NCI-H1092 (cell line): ENCODE data around the gene SH3BGRL3.

Experiments
- DNase-seq: peaks from one replicate; lab custom pipeline; 2025; lab: John Stamatoyannopoulos, UW

Gene SH3BGRL3

GRCh38 chr1:26277719-26278118, 2.2 kb upstream of the SH3BGRL3 start:
- DNase-seq: no peak

DNA sequence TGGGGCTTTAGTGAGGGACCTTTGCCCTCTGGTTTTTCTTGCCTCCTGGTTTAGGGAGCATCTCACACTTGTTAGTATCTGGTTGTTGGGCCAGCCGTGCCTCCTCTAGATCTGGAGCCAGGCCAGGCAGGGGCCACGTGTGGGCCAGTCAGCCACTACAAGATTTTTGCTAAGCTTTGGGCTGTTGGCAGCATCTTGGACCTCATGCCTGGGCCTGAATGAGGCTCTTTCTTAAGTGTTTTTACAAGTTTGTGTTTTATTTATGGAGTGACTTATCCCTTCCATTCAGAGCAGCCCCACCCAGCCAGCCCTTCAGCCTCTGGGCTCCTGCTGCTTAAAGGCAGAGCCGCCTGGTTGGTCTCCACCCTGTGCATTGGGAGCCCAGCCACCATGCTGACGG, 1.6 kb upstream of the SH3BGRL3 start:
- DNase-seq: no peak

- DNase-seq: no peak
Observed at GRCh38 chr1:26278724-26279455, 996 bp upstream of the SH3BGRL3 start.

GRCh38 chr1:26280333-26281042, 602 bp downstream of the SH3BGRL3 start:
- DNase-seq: no peak

- DNase-seq: no peak
Observed at GRCh38 chr1:26281091-26281958, 1.4 kb downstream of the SH3BGRL3 start.

DNA sequence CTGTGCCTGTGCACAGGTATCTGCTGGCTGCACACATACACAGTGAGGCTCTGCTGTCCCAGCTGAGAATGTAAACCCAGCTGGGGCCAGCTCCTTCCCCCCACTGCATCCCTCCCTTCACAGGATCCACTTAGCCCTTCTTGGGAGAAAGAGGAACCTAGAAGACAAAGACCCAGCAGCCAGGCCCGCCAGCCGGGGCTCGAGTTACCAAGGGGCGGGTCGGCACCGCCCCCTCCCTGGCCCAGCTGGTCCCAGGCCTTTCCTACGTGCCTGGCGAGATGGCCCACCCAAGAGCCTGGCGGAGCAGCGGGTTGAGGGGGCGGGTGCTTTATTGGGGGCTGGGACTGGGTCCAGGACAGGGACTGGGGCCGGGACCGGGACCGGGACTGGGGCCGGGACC, 2.1 kb downstream of the SH3BGRL3 start:
- DNase-seq: no peak

DNA sequence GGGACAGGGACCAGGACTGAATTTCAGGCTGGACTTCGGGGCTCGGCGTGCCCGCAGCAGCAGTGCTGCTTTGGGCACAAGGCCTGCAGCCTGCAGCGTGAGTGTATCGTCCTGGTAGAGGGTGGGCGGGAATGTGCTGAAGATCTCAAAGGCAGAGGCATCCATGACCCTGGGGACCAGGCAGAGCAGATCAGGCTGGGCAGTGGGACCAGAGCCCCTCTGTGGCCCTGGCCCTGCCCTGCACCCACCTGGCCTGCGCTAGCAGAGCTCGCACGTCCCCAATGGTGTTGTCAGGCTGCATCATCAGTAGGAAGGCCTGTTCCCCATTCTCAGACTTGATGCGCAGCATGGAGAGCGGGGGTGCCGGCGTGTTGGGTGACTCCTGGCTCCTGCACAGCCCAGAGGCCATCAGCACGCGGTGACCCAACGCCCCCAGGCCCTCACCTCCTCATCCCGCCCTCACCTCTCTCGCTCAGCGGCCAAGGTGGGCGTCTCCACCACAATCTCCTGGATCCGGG, 2.6 kb downstream of the SH3BGRL3 start:
- no peak for DNase-seq

DNA sequence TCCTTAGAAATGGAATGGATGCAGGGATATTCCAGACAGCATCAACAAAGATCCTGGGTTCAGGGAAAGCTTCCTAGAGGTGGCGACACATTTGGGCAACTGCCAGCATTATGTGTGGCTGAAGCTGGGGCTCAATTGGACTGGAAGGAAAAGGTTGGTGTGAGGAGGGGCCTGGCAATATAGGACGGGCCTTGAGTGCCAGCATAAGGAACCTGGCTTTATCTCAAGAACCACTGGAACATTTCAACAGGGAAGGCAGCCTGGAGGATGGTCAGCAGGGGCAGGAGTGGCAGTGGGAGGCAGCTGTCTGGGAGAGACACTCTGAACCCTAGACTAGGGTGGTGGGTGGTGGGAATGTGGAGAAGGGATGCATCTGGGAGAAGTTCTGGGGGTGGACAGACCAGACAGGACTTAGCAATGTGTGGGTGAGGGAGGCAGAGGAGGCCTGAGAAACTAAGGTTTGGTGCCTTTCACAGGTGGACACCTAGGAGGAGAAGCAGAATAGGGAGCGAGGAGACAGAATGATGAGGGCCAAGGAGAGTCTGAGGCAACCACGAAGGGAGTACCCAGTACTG, 3.5 kb downstream of the SH3BGRL3 start:
- no peak for DNase-seq

DNA sequence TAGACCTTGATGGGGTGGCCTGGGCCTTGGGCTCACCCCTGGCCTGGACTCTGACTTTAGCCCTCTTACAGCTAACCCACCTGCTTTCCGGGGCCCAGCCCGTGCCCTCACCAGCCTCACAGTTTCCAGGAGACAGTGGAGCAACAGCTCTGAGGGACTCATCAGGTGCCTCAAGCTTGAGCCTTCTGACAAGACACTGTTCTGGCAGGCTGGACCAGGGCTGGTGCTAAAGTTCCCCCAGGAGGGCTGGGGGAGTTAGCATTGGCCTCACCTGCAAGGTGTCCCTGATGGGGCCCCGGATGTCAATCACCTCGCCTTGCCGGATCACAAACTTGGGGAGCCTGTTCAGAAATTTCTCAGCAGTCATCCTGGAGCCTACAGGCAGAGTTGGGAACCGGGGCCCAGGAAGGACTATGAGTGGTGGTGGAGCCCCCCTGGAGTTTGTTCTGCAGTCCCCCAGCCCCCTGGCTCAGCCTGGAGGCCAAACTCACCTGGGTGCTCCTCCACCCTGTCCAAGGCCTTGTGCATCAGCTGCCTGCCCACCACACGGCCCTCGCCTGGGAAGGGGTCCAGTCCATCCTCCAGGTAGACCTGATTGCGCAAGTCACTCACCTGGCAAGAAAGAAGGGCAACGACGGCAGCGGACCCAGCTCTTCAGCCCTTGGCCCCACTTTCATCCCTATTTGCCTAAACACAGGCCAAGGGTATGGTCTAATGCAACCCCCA, 4.1 kb downstream of the SH3BGRL3 start:
- no peak for DNase-seq

DNA sequence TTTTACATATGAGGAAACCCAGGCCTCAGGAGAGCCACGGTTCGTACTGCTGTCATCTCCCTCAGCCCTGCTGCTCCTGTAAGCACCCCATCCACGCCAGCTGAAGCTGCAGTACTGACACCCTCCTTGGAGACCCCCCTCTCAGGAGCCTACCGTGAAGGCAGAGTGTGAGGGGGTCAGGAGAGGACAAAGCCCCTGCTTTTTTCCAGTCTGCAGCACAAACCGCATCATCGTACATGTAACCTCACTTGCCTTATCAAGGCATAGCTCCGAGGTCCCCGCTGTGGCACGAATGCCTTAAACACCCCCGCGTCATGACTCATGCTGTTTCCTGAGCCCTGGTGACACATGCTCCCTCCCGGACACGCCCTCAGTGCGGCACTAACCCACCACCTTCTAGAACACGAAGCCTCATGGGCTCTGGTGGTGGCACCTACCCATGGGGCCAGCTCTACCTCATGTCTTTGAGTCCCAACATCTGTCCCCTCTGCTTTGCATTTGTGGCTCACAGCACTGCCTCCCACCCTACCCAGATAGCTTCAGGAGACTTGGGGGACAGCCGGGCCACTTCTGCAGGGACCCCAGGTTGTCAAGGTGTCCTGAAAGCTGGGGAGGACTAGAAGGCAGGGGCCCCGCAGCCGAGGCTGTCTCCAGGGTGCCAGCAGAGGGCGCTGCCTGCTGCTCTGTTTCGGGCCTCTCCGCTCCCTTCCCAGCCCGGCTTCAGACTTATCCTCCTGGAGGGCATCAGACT, 4.9 kb downstream of the SH3BGRL3 start:
- DNase-seq: no peak

GRCh38 chr1:26285366-26286063, 5.6 kb downstream of the SH3BGRL3 start:
- DNase-seq: no peak

- no peak for DNase-seq
Observed at GRCh38 chr1:26286064-26286416, 6.2 kb downstream of the SH3BGRL3 start.

- DNase-seq: no peak
Observed at GRCh38 chr1:26287033-26287711, 7.3 kb downstream of the SH3BGRL3 start.

- DNase-seq: no peak
Observed at GRCh38 chr1:26287811-26288210, 7.9 kb downstream of the SH3BGRL3 start.

DNA sequence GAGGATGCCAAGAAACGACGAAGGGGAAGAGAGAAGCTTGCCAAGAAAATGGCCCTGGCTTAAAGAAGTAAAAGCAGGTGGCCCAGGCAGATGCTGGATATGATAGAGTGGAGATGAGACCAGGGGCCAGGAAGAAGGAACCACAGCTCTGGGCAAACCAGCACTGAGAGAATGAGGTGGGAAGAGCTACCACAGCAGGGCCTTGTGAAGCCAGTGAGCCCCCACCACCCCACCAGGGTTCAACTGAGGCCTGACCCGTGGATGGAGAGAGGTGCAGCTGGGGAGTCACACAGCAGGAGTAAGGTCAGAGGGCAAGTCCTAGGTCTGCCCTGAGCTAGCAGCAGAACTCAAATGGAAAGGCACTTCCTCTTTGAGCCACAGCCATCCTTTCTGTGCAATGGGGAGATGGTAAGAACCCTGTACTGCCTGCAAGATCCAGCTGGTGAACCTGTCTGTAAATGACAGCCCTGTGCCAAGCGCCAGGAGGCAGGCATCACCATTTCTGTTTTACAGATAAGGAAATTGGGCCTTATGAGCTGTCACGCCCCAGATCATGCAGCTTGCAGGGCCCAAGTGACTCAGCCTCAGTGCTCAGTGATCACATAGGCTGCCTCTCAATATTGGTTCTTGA, 8.5 kb downstream of the SH3BGRL3 start:
- no peak for DNase-seq

GRCh38 chr1:26289158-26290059, 9.5 kb downstream of the SH3BGRL3 start:
- DNase-seq: no peak

DNA sequence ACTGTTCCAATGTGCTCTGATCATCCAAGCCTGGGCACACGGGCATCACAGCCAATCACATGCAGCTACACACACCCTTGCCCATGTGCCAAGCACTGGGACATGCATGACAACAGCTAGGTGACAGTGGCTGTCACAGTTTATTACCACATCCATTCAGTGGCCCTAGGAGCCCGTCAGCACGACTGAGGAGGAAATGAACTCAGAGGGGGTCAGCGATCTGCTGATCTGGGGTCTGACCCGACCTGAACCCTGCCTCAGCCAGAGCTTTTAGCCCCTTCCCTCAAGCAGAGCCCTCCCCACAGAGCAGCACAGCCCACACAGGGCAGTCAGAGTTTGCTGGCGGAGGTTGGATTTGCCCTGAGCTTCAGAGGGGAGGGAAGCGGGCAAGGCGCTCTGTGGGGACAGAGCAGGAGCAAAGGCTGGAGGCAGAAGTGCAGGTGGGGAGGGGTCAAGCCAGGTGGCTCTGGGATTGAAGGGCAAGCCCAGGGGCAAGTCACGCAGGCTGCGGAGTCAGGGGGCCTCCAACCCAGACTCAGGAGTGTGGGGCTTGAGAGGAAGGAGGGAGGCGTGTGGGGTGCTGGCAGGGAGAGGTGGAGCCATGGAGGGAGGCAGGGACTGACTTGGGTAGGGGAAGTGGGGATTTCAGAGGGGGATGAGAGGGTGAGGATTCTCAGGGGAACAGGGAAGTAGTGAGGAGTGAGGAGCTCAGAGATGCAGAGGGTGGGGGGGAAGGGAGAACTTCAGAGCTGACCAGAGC, 10.4 kb downstream of the SH3BGRL3 start:
- no peak for DNase-seq
